HG03378 (cell line): ENCODE data around the gene ABCC11.

ENCODE experiments used
- ATAC-seq: cut with Tn5 transposase; IDR thresholded peaks from one replicate; pipeline ENCODE4 v1.9.1; 2021; ENCODE audit warnings: mild to moderate bottlenecking, moderate library complexity; ENCODE audit not compliant: unreplicated experiment

The ABCC11 gene

DNA sequence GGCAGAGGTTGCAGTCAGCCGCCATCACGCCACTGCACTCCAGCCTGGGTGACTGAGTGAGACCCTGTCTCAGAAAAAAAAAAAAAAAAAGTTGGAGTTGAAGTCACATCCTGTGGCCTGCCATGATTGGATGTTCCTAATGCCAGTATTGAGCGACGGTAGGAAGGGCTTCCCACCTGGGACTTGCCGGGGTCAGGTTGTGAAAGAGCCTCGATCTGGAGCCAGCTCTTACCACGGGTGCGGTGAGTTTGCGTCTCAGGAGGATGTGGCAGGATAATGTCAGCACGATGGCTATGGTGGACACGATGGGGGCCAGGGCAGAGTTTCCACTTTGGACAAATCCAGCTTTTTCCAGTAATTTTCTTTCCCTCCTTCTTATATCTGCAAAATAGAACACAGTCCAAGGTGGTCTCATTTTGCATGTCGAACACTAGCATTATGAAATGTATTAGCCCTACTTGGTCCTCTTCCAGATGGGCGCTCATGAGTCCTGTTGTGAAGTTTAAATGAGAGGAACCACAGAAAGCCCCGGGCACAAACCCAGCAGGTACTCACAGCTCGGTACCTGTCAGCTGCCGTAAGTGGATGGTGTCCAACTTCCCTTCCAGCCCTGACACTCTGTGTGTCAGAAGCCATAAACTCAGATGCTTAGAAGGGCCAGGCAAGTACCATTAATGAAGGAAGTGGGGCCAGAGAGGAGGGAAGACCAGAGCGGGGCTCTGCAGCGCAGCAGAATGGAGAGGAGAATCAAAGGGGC lies 113.7 kb downstream of the ABCC11 start:
- no peak for ATAC-seq

DNA sequence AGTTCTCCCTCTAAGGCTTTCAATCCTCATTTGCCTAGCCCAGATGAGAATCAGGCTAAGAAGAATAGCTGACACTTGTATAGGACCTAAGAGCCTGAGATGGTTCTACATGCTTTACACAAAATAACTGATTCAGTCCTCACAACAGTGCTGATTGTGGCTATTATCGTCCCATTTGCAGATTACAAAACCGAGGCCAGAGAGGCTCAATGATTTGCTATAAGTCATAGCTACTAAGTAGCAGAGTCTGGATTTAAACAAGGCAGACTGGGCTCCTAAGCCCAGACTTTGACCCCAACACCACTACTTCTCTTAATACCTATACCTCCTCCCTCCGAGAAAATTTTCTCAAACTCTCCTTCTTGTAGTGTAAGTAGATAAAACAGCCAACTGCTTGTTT lies 114.6 kb downstream of the ABCC11 start:
- no peak for ATAC-seq

DNA sequence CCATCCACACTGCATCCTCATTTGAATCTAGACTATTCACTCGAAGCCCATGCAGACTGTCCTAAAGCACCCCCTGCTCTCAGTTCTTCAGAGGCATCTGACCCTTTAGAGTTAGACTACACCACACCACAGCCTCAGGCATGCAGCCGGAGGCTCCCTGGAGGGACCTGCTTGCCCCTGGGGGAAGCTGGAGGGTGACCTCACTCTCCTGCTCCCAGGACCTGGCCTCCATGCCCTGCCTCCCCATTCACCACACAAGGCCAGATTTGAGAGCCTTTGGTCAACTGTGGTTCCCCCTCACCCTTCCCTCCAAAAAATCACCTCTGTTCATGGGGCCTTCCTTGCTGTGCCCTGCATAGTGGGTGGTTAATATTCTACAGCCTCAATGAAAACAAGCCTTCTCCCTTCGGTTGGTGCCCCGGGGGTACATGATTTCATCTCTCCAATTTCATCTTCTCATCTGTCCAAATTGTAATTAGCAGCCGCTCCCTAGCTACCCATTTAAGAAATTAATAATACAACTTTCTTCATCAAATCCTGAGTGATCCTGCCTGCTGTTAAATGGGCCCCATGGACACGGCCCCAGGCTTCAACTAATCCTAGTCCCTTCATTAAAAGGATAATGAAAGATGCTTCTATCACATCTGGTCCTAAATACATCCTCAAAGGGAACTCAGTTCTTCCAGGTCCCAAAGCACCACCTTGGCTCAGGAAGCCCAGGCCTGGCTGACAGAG lies 116.0 kb downstream of the ABCC11 start:
- ATAC-seq, result no peak

- ATAC-seq, result no peak
These were observed 117.4 kb downstream of the ABCC11 start for GRCh38 chr16:48129926-48130325.

- ATAC-seq, result no peak
These were observed 118.6 kb downstream of the ABCC11 start for GRCh38 chr16:48128769-48129168.

- ATAC-seq, result no peak
These were observed 120.3 kb downstream of the ABCC11 start for GRCh38 chr16:48126801-48127644.

- ATAC-seq, result no peak
These were observed 121.5 kb downstream of the ABCC11 start for GRCh38 chr16:48125888-48126287.

DNA sequence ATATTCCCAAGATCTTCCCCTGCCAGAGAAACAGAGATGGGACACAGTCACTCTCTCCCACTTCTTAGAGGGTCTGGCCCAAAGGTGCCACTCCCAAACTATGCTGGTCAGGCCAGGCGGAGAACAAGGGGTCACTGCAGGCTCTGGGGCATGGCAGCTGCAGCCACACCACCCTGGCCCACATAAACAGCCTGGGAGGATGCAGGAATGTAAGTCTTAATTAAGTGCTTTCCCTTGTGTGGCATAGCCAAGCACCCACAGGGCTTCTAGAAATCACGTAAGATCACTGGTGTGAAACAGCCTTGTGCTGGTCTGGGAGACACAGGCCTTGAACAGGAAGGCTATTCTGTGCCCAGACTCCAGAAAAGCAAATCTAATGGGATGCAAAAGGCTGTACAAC lies 123.1 kb downstream of the ABCC11 start:
- no peak for ATAC-seq

DNA sequence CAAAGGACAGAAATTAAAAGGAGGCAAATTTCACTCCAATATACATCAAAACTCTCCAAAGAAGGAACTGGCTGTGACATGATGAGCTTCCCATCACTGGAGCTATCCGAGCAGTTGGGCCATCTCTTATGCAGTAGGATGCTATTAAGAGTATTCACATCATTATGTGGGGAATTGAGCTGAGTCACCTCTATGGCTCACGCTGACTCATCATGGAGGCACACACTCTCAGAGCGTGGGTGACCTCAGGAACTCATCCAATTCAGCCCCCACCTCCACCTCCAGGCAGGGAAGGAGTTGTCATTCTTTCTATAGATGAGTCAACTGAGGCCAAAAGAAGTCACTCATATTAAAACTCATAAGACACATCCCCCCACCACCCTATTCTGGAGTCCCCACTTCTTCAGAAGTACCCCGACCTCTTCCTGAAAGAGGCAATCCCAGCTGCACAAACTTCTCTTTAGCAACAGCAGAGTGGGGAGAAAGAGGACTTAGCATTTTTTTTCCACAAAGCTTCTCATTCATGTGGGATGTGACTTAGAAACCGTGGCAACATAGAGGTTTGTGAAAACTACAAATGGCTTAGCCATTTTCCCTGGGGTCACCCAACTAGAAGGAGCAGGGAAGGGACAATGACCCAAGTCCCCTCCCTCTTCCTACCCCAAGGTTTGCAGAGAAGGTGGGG lies 124.1 kb downstream of the ABCC11 start:
- peak; percentile 81 for ATAC-seq

GRCh38 chr16:48121276-48121675 lies 126.1 kb downstream of the ABCC11 start:
- ATAC-seq, result no peak

GRCh38 chr16:48118841-48119240 lies 128.5 kb downstream of the ABCC11 start:
- no peak for ATAC-seq

DNA sequence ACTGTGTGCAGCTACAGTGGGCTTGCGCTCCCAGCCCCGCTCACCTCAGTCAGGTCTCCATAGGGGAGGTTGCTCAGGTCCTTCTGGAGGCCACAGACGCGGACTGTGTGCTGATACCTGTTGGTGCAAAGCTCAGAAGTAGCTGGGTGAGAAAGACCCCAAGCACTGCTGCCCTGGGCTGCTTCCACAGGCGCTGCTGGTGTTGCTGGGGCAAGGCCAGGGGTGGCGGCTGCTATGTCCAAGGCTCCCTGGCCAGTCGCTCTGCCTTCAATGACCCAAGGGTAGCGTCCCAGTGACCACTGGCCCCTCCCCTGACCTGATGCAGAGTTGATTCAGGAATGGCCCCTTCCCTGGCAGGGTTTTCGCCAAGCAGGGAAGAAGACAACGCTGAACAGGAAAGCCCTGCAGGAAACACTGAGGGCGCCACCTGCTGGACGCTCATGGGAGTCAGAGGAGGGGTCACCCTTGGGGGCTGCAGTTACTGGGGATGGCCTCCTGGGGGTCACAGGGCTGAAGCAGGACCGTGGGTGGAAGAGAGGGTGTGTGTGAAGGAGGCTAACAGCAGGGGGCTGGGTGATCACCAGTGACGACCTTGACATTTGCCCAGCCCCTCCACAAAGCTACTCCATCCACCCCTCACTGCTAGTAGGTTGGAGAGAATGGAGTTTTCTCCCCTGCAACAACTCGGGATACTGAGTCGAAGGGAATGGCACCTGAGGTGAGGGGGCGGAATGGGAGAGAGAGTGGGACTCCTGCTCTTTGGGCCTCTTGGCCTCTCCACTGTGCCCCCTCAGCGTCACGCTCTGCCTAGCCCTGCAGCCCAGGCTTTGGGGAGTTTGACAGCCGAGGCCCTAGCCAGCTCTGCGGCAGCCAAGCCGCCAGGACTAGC lies 129.9 kb downstream of the ABCC11 start:
- no peak for ATAC-seq
